IMR-90 (cell line): ENCODE data around the gene BCAS1. TPM values are rescaled to one million over a fixed set of nuclear protein-coding genes. Genes with fewer than 3 reads are reported as not detected.

ENCODE experiments used
- ATAC-seq: fragments of 200-7000 bp; cut with Tn5 transposase; 2 replicates; pipeline ENCODE4 v1.9.1; 2020; ENCODE audit warnings: low read depth, mild to moderate bottlenecking, moderate library complexity
- BruUV-seq: library from RNA; stranded (reverse); fragments of 400-500 nt; replicated peaks from 2 replicates; lab custom pipeline; 2021; lab: Mats Ljungman, UMichigan
- CTCF ChIA-PET: fragments of 300-600 bp; formaldehyde crosslinking; extraction: SDS; loops from one replicate; lab custom pipeline; 2021; ENCODE audit warnings: antibody characterized with exemption; lab: Yijun Ruan, JAX
- POLR2A ChIA-PET: fragments of 300-600 bp; sonication (Branson Sonifier 250); formaldehyde crosslinking; loops from one replicate; lab custom pipeline; 2022; ENCODE audit warnings: antibody characterized with exemption; ENCODE audit not compliant: unreplicated experiment; lab: Charles Lee
- DNase-seq: peaks from one replicate; pipeline ENCODE4 v3.0.0; 2013
- H2AFZ ChIP-seq: replicated peaks from 2 replicates; pipeline ENCODE3; 2013; ENCODE audit warnings: low read length, mild to moderate bottlenecking; ENCODE audit not compliant: poor library complexity
- H2AK5ac ChIP-seq: 2 replicates; pipeline ENCODE4 v1.6.1; 2013; ENCODE audit warnings: low read depth, low read length, inconsistent platforms
- H2AK9ac ChIP-seq: replicated peaks from 2 replicates; pipeline ENCODE3; 2013; ENCODE audit warnings: mild to moderate bottlenecking, low read depth, low read length, moderate library complexity; ENCODE audit not compliant: poor library complexity
- H2BK120ac ChIP-seq: 2 replicates; pipeline ENCODE4 v1.6.1; 2013; ENCODE audit warnings: low read depth, low read length, inconsistent platforms
- H2BK15ac ChIP-seq: 3 replicates; pipeline ENCODE4 v1.6.1; 2013; ENCODE audit warnings: low read depth, low read length, inconsistent platforms
- H2BK20ac ChIP-seq: 2 replicates; pipeline ENCODE4 v1.6.1; 2013; ENCODE audit warnings: low read depth, mild to moderate bottlenecking, inconsistent platforms, low read length, moderate library complexity
- H2BK5ac ChIP-seq: 2 replicates; pipeline ENCODE4 v1.6.1; 2013; ENCODE audit warnings: mild to moderate bottlenecking, low read depth, low read length, inconsistent platforms; ENCODE audit not compliant: poor library complexity, severe bottlenecking
- H3K14ac ChIP-seq: replicated peaks from 2 replicates; pipeline ENCODE4 v1.6.1; 2013; ENCODE audit warnings: low read depth, low read length, inconsistent platforms
- H3K18ac ChIP-seq: 2 replicates; pipeline ENCODE4 v1.6.1; 2013; ENCODE audit warnings: low read depth, low read length, control low read depth
- H3K23ac ChIP-seq: 2 replicates; pipeline ENCODE4 v1.6.1; 2013; ENCODE audit warnings: low read depth, low read length, inconsistent platforms
- H3K27ac ChIP-seq: 2 replicates; pipeline ENCODE4 v1.5.1; 2013; ENCODE audit warnings: mild to moderate bottlenecking, control low read depth, low read length; ENCODE audit not compliant: insufficient read depth
- H3K27me3 ChIP-seq: 2 replicates; pipeline ENCODE4 v1.6.1; 2013; ENCODE audit warnings: low read length; ENCODE audit not compliant: control insufficient read depth, insufficient read depth
- H3K36me3 ChIP-seq: 2 replicates; pipeline ENCODE4 v1.6.1; 2013; ENCODE audit warnings: low read length, mixed read lengths; ENCODE audit not compliant: control insufficient read depth, insufficient read depth
- H3K4ac ChIP-seq: 2 replicates; pipeline ENCODE4 v1.6.1; 2013; ENCODE audit warnings: low read depth, low read length, inconsistent platforms
- H3K4me1 ChIP-seq: 2 replicates; pipeline ENCODE4 v1.6.1; 2013; ENCODE audit warnings: low read length, mixed read lengths; ENCODE audit not compliant: control insufficient read depth, insufficient read depth
- H3K4me2 ChIP-seq: 2 replicates; pipeline ENCODE4 v1.6.1; 2013; ENCODE audit warnings: low read depth, mild to moderate bottlenecking, control low read depth, low read length, moderate library complexity
- H3K4me3 ChIP-seq: 2 replicates; pipeline ENCODE4 v1.5.1; 2013; ENCODE audit warnings: low read depth, mild to moderate bottlenecking, control low read depth, low read length, moderate library complexity; ENCODE audit not compliant: insufficient read depth
- H3K56ac ChIP-seq: 2 replicates; pipeline ENCODE4 v1.6.1; 2013; ENCODE audit warnings: low read length, inconsistent platforms; ENCODE audit not compliant: insufficient read depth; ENCODE audit errors: extremely low read depth
- H3K79me1 ChIP-seq, 2 experiments: 2 replicates each; pipeline ENCODE4 v1.6.1; 2013; ENCODE audit warnings: low read length in 2 of 2, inconsistent platforms in 1 of 2, low read depth in 1 of 2
- H3K9ac ChIP-seq: 2 replicates; pipeline ENCODE4 v1.6.1; 2013; ENCODE audit warnings: low read depth, low read length, control low read depth
- H3K9me1 ChIP-seq: 2 replicates; pipeline ENCODE4 v1.6.1; 2013; ENCODE audit warnings: low read length, inconsistent platforms; ENCODE audit not compliant: insufficient read depth
- H3K9me3 ChIP-seq: 2 replicates; pipeline ENCODE4 v1.6.1; 2013; ENCODE audit warnings: low read length; ENCODE audit not compliant: control insufficient read depth, insufficient read depth
- H4K20me1 ChIP-seq: 2 replicates; pipeline ENCODE4 v1.6.1; 2013; ENCODE audit warnings: low read length, inconsistent platforms; ENCODE audit not compliant: insufficient read depth
- H4K5ac ChIP-seq: 2 replicates; pipeline ENCODE4 v1.6.1; 2013; ENCODE audit warnings: mild to moderate bottlenecking, low read depth, low read length, control low read depth
- H4K8ac ChIP-seq, 2 experiments: 2 replicates each; pipeline ENCODE4 v1.6.1; 2013; ENCODE audit warnings: low read depth in 2 of 2, low read length in 2 of 2, control low read depth in 1 of 2, inconsistent platforms in 1 of 2
- H4K91ac ChIP-seq: 2 replicates; pipeline ENCODE4 v1.6.1; 2013; ENCODE audit warnings: low read depth, low read length, inconsistent platforms; ENCODE audit not compliant: insufficient read depth
- BHLHE40 ChIP-seq: fragments of 150-350 bp; IDR thresholded peaks from 2 replicates; pipeline ENCODE4 v1.6.1; 2016; ENCODE audit warnings: mild to moderate bottlenecking, low read depth, low read length
- CEBPB ChIP-seq: IDR thresholded peaks from 2 replicates; pipeline ENCODE4 v1.6.1; 2012; ENCODE audit warnings: low read depth, low read length, improper control_type of control experiment
- CHD1 ChIP-seq: IDR thresholded peaks from 2 replicates; pipeline ENCODE4 v1.6.1; 2012; ENCODE audit warnings: low read depth, low read length, improper control_type of control experiment
- FOS ChIP-seq: fragments of 150-350 bp; IDR thresholded peaks from 2 replicates; pipeline ENCODE4 v1.6.1; 2016; ENCODE audit warnings: low read depth, low read length
- MAZ ChIP-seq: IDR thresholded peaks from 2 replicates; pipeline ENCODE4 v1.6.1; 2012; ENCODE audit warnings: low read depth, mild to moderate bottlenecking, low read length, improper control_type of control experiment, moderate library complexity, borderline replicate concordance
- POLR2A ChIP-seq: IDR thresholded peaks from 2 replicates; pipeline ENCODE4 v1.6.1; 2012; ENCODE audit warnings: mild to moderate bottlenecking, low read depth, low read length
- RAD21 ChIP-seq: IDR thresholded peaks from 2 replicates; pipeline ENCODE4 v1.6.1; 2012; ENCODE audit warnings: low read length, improper control_type of control experiment
- RCOR1 ChIP-seq: IDR thresholded peaks from 2 replicates; pipeline ENCODE4 v1.6.1; 2012; ENCODE audit warnings: mild to moderate bottlenecking, low read length, improper control_type of control experiment; ENCODE audit not compliant: insufficient replicate concordance
- RFX5 ChIP-seq: IDR thresholded peaks from 2 replicates; pipeline ENCODE4 v1.8.0; 2012; ENCODE audit warnings: low read depth, mild to moderate bottlenecking, low read length, moderate library complexity
- SMC3 ChIP-seq: fragments of 150-350 bp; IDR thresholded peaks from 2 replicates; pipeline ENCODE4 v1.6.1; 2016; ENCODE audit warnings: low read depth, mild to moderate bottlenecking, antibody characterized with exemption, low read length, moderate library complexity
- WGBS, 2 experiments: methylation state at CpG; one replicate each; pipeline versions ENCODE4 v1.1.5 to v1.1.7; 2013; ENCODE audit warnings: missing lambda C conversion rate in 2 of 2; ENCODE audit not compliant: insufficient read length in 1 of 2; ENCODE audit errors: extremely low coverage in 2 of 2; 5-methylcytosine and 5-hydroxymethylcytosine counted together
- dilution Hi-C: fragments of 300-500 bp; cut with HindIII; formaldehyde crosslinking; loops from one replicate; pipeline ENCODE4 v1.14.3; 2018; ENCODE audit warnings: low sequenced_read_pairs; ENCODE audit not compliant: unreplicated experiment
- in situ Hi-C: fragments of 300-500 bp; cut with MboI; formaldehyde crosslinking; loops from 3 replicates; pipeline ENCODE4 v1.14.3; 2019; ENCODE audit warnings: low sequenced_read_pairs, inconsistent platforms, mixed read lengths
- intact Hi-C: fragments of 100-400 bp; cut with micrococcal nuclease; formaldehyde crosslinking; loops from 2 replicates; pipeline ENCODE4 v1.10.0; 2022
- polyA plus RNA-seq, 3 experiments: library from polyadenylated mRNA; depleted of rRNA; stranded (reverse); fragments of >200 nt; gene quantifications; 2 replicates each; pipeline ENCODE4 v1.2.3, GENCODE V29; 2012; ENCODE audit warnings: low replicate concordance in 1 of 3
- total RNA-seq: library from RNA; depleted of rRNA; stranded (reverse); fragments of >200 nt; gene quantifications from 2 replicates; pipeline ENCODE4 v1.2.3, GENCODE V29; 2012
- TF ChIP-seq, protein P1 (sequence below): conservative IDR thresholded peaks from 2 replicates; pipeline ENCODE4 v1.5.1; 2012; ENCODE audit warnings: mild to moderate bottlenecking, low read depth, low read length, improper control_type of control experiment
- TF ChIP-seq, protein P2 (sequence below): fragments of 150-350 bp; IDR thresholded peaks from 2 replicates; pipeline ENCODE4 v1.6.1; 2016; ENCODE audit warnings: low read depth, mild to moderate bottlenecking, low read length, moderate library complexity, borderline replicate concordance
- TF ChIP-seq, protein P3 (sequence below): fragments of 150-350 bp; IDR thresholded peaks from 2 replicates; pipeline ENCODE4 v1.6.1; 2017; ENCODE audit warnings: mild to moderate bottlenecking, antibody characterized with exemption, low read length, low read depth

The BCAS1 gene
- total and polyA plus RNA-seq, 2 of the 4 experiments (the other 2 are of a cell fraction): under 0.01 TPM; not detected in 1

DNA sequence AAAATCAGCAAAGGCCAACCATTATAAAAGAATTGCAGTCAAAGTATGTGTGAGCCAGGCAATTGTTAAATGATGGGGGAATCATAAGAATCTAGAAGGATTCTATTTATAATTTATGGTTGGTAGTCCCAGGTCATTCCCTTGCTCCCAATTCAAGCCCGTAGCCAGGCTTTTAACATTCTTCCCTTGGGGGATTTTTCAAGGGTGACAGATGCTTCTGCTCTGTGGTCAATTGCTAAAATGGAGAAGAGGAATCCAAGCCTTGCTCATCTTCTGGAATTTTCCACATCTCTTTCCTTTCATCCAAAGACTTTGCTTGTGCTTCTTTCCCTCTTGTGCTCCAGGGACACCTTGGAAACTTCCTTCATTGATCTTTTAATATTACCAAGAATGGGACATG, 18.0 kb upstream of the BCAS1 start:
- dilution Hi-C loops: loop anchor here (25.0 kb wide), 1 partner anchor 99 kb away; no protein-coding TSS in a partner anchor
- no TSS peak for BruUV-seq

More for the DNA sequence above, 18.0 kb upstream of the BCAS1 start:
- Histone ChIP-seq H2AFZ (no peak overlapping the region), H2AK5ac (no peak overlapping the region), H3K4ac (no peak overlapping the region), H4K91ac (no peak overlapping the region), H3K9me3 (no peaks in the 10 kb centered on the region), H2BK20ac (no peak overlapping the region), H3K4me1 (no peaks in the 10 kb centered on the region), H4K20me1 (no peaks in the 10 kb centered on the region), H3K9me1 (no peaks in the 10 kb centered on the region), H3K27ac (no peak overlapping the region), H2BK5ac (no peak overlapping the region), H3K4me2 (no peak overlapping the region), H3K79me1 (no peaks in the 10 kb centered on the region), H2AK9ac (no peak overlapping the region), H3K56ac (no peak overlapping the region), H2BK15ac (no peak overlapping the region), H3K23ac (no peak overlapping the region), H3K36me3 (no peaks in the 10 kb centered on the region), H4K8ac (no peak overlapping the region), H3K27me3 (peaks cover 9% of the 10 kb centered on the region), H2BK120ac (no peak overlapping the region), H4K5ac (no peak overlapping the region), H3K18ac (no peak overlapping the region), H3K14ac (no peak overlapping the region), H3K4me3 (no peak overlapping the region), H3K9ac (no peak overlapping the region)
- in situ Hi-C loops (loop anchor here (25.0 kb wide), 1 partner anchor 101 kb away; no protein-coding TSS in a partner anchor), intact Hi-C loops (no loop called here)
- no CpG with 5 or more reads among the region's 1 CpG for WGBS, 2 experiments
- TF ChIP-seq, protein P1, sequence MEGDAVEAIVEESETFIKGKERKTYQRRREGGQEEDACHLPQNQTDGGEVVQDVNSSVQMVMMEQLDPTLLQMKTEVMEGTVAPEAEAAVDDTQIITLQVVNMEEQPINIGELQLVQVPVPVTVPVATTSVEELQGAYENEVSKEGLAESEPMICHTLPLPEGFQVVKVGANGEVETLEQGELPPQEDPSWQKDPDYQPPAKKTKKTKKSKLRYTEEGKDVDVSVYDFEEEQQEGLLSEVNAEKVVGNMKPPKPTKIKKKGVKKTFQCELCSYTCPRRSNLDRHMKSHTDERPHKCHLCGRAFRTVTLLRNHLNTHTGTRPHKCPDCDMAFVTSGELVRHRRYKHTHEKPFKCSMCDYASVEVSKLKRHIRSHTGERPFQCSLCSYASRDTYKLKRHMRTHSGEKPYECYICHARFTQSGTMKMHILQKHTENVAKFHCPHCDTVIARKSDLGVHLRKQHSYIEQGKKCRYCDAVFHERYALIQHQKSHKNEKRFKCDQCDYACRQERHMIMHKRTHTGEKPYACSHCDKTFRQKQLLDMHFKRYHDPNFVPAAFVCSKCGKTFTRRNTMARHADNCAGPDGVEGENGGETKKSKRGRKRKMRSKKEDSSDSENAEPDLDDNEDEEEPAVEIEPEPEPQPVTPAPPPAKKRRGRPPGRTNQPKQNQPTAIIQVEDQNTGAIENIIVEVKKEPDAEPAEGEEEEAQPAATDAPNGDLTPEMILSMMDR: no peak
- TF ChIP-seq CEBPB (no peak), RCOR1 (no peak), FOS (no peak), RFX5 (no peak), POLR2A (no peak), CHD1 (no peak), RAD21 (no peak), MAZ (no peak), BHLHE40 (no peak), SMC3 (no peak)
- TF ChIP-seq, protein P2, sequence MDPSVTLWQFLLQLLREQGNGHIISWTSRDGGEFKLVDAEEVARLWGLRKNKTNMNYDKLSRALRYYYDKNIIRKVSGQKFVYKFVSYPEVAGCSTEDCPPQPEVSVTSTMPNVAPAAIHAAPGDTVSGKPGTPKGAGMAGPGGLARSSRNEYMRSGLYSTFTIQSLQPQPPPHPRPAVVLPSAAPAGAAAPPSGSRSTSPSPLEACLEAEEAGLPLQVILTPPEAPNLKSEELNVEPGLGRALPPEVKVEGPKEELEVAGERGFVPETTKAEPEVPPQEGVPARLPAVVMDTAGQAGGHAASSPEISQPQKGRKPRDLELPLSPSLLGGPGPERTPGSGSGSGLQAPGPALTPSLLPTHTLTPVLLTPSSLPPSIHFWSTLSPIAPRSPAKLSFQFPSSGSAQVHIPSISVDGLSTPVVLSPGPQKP: no peak
- TF ChIP-seq, protein P3, sequence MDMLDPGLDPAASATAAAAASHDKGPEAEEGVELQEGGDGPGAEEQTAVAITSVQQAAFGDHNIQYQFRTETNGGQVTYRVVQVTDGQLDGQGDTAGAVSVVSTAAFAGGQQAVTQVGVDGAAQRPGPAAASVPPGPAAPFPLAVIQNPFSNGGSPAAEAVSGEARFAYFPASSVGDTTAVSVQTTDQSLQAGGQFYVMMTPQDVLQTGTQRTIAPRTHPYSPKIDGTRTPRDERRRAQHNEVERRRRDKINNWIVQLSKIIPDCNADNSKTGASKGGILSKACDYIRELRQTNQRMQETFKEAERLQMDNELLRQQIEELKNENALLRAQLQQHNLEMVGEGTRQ: no peak
- ChIA-PET CTCF (no interaction called here), POLR2A (no interaction called here)
- ATAC-seq (no peak), DNase-seq (no peak)
